ENCODE data around the gene ROCK2.
A peak's percentile ranks its signal among the peaks of the same experiment; 100 is the strongest.

ROCK2 gene

DNA sequence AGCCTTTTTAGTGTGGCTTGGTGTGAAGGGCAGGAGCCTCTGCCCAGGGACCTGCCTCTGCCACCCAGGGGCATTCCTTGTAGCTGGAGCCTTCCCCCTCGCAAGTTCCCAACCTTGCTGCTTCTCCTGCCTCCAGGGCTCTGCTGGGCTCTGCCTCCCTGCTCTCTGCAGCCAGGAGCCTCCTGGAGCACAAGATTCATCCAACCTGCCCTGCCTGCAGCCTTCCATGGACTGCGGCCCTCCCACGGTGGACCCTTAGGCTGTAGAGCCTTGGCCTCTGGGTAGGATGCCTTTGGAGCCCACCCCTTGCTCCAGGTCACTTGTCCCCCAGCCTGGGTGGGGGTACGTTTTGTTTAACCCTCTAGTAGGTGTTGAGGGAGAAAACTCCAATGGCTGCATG, 186.7 kb downstream of the ROCK2 start:
- TF ChIP-seq, protein P1, sequence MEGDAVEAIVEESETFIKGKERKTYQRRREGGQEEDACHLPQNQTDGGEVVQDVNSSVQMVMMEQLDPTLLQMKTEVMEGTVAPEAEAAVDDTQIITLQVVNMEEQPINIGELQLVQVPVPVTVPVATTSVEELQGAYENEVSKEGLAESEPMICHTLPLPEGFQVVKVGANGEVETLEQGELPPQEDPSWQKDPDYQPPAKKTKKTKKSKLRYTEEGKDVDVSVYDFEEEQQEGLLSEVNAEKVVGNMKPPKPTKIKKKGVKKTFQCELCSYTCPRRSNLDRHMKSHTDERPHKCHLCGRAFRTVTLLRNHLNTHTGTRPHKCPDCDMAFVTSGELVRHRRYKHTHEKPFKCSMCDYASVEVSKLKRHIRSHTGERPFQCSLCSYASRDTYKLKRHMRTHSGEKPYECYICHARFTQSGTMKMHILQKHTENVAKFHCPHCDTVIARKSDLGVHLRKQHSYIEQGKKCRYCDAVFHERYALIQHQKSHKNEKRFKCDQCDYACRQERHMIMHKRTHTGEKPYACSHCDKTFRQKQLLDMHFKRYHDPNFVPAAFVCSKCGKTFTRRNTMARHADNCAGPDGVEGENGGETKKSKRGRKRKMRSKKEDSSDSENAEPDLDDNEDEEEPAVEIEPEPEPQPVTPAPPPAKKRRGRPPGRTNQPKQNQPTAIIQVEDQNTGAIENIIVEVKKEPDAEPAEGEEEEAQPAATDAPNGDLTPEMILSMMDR (conservative IDR thresholded peaks at IDR 0.05), result no peak
- no peak for TF ChIP-seq ZFX (IDR thresholded peaks at IDR 0.05)

DNA sequence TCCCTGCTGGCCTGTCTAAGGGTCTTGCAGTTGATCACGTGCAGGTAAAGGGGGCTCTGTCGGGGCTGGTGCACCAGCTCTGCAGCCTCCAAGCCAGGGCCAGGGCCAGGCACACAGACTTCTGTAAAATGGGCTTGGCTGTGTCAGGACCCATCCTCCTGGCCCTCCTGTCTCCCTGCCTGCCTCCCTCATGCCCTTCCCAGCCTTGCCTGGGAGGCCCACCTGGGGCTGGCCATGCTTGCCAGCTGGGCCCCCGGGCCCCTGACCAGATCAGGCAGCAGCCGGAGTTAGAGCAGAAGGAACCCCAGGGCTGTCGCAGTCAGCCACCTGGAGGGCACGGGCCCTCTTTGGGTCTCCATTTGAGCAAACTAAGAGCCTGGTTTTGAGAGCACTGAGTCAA, 187.1 kb downstream of the ROCK2 start:
- H3K27ac ChIP-seq, result no peak overlapping the region
- TF ChIP-seq, protein P1 (conservative IDR thresholded peaks at IDR 0.05), result no peak

More for the DNA sequence above, 186.7 kb downstream of the ROCK2 start:
- H3K27ac ChIP-seq, result no peak overlapping the region

- peak overlapping the region; percentile 86; the same call in 1 of the 2 replicates for H3K27ac ChIP-seq
- no peak for TF ChIP-seq ZFX (IDR thresholded peaks at IDR 0.05)
- TF ChIP-seq, protein P1 (conservative IDR thresholded peaks at IDR 0.05), result no peak
These were observed 187.9 kb downstream of the ROCK2 start for GRCh38 chr2:11156396-11157075.

DNA sequence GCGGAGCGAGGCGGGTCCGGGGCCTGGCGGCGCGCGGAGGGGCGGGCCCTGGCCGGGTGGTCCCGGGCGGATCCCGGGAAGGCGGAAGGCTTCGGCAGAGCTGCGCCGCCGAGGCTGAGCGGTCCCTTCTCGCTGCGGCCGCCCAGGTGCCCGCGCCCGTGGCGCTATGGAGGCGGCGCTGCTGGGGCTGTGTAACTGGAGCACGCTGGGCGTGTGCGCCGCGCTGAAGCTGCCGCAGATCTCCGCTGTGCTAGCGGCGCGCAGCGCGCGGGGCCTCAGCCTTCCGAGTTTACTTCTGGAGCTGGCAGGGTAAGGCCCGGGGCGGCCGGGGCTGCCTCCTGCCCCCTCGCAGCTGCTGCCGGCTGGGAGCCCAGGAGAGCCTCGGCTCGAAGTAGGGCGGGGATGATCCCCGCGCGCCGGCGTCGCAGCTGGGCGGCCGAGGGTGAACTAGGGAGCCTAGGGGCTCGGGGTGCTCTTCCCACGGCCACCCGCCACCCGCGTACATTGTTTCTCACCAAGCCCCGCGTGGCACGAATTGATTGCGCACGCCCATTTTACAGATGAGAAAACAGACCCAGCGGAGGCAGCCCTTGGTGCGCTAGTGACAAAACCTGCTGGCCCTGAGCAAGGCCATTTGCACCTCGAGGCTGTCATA, 188.9 kb downstream of the ROCK2 start, which contains the start of gene SLC66A3:
Gene SLC66A3 (plus strand): TSS at position 87 of the 655 bp plus-strand sequence. CDS start 80 bp downstream, at position 167.
- peak within 1 kb of the TSS; percentile 86 for H3K27ac ChIP-seq
- TF ChIP-seq ZFX (IDR thresholded peaks at IDR 0.05), result peak; percentile 57; the same call in 1 of the 2 replicates
- TF ChIP-seq, protein P1 (conservative IDR thresholded peaks at IDR 0.05), result no peak

DNA sequence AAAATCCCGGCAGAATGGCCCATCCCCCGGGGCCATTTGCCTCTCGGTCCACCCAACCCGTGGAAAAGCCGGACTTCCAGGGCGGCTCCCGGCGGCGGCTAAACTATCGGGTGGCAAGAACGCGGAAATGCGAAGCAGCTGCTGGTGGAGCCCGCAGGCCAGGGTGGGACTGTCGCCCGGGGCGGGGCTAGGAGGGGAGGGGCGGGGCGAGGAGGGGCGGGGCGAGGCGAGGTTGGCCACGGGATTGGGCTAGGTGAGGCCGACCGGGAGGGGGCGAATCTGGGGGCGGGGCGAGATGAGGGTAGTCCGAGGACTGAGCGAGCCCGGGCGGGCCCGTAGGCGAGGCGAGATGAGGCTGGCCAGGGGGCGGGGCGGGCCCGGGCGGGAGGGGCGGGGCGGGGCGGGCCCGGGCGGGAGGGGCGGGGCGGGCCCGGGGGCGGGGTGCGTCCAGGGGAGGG, 189.5 kb downstream of the ROCK2 start:
- peak overlapping the region; percentile 76 for H3K27ac ChIP-seq
- TF ChIP-seq, protein P1 (conservative IDR thresholded peaks at IDR 0.05), result no peak
- TF ChIP-seq ZFX (IDR thresholded peaks at IDR 0.05), result no peak

GRCh38 chr2:11154016-11154922, 190.2 kb downstream of the ROCK2 start:
- no peak for TF ChIP-seq ZFX (IDR thresholded peaks at IDR 0.05)
- TF ChIP-seq, protein P1 (conservative IDR thresholded peaks at IDR 0.05), result no peak

More at GRCh38 chr2:11154016-11154922, 190.2 kb downstream of the ROCK2 start:
- peak overlapping the region; percentile 76 for H3K27ac ChIP-seq

Measured in C4-2B (cell line).